ENCODE results near the gene GRID2. TPM values are rescaled to one million over a fixed set of nuclear protein-coding genes. Genes with fewer than 3 reads are reported as not detected.

Gene GRID2
- total and polyA plus RNA-seq, 2 of the 4 experiments (the other 2 are of a cell fraction) = under 0.01 TPM; not detected in 1

DNA sequence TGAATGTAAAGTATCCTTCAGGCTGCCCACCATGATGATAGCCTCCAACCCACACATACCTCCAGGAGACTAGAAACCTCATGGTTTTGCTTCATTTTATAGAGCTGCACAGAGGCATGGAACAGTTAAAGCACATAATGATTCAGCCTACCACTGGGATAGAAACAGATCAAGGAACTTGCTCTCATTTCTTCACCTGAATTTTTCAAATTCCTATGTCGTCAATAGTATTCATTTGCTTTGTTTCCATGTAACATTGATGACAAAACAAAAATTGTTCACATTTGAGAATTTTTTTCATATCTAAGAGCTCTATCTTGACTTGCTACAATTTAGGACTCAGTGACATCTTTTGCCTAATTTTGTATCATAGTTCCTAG lies 1473.3 kb downstream of the GRID2 start:
- ChIA-PET CTCF (no interaction called here), POLR2A (ENCODE audit: unreplicated experiment) (no interaction called here)
- Histone ChIP-seq H3K9ac (ENCODE audit: low read depth, low read length) (no peak overlapping the region), H3K9me3 (ENCODE audit: control insufficient read depth, insufficient read depth, low read length) (no peaks in the 10 kb centered on the region), H3K79me1 (ENCODE audit: low read depth in 1 of 2, low read length in 2 of 2) (no peaks in the 10 kb centered on the region), H2AFZ (replicated peaks; ENCODE audit: low read length, poor library complexity) (no peak overlapping the region), H4K20me1 (ENCODE audit: insufficient read depth, low read length) (no peaks in the 10 kb centered on the region), H2BK5ac (ENCODE audit: low read depth, low read length, poor library complexity, severe bottlenecking) (no peak overlapping the region), H3K4me3 (ENCODE audit: insufficient read depth, low read depth, low read length) (no peak overlapping the region), H3K36me3 (ENCODE audit: control insufficient read depth, insufficient read depth, low read length) (no peaks in the 10 kb centered on the region), H4K91ac (ENCODE audit: insufficient read depth, low read depth, low read length) (no peak overlapping the region), H4K5ac (ENCODE audit: low read depth, low read length) (no peak overlapping the region), H4K8ac (ENCODE audit: low read depth in 2 of 2, low read length in 2 of 2) (no peak overlapping the region), H3K14ac (replicated peaks; ENCODE audit: low read depth, low read length) (no peak overlapping the region), H2BK120ac (ENCODE audit: low read depth, low read length) (no peak overlapping the region), H3K4ac (ENCODE audit: low read depth, low read length) (no peak overlapping the region), H3K23ac (ENCODE audit: low read depth, low read length) (no peak overlapping the region), H2BK15ac (ENCODE audit: low read depth, low read length) (no peak overlapping the region), H3K9me1 (ENCODE audit: insufficient read depth, low read length) (no peaks in the 10 kb centered on the region), H3K18ac (ENCODE audit: low read depth, low read length) (no peak overlapping the region), H2AK9ac (replicated peaks; ENCODE audit: low read depth, low read length, poor library complexity) (no peak overlapping the region), H3K27me3 (ENCODE audit: control insufficient read depth, insufficient read depth, low read length) (no peaks in the 10 kb centered on the region), H3K27ac (ENCODE audit: insufficient read depth, low read length) (no peak overlapping the region), H3K56ac (ENCODE audit: extremely low read depth, insufficient read depth, low read length) (no peak overlapping the region), H3K4me2 (ENCODE audit: low read depth, low read length) (no peak overlapping the region), H2AK5ac (ENCODE audit: low read depth, low read length) (no peak overlapping the region), H2BK20ac (ENCODE audit: low read depth, low read length) (no peak overlapping the region), H3K4me1 (ENCODE audit: control insufficient read depth, insufficient read depth, low read length) (no peaks in the 10 kb centered on the region)
- intact Hi-C loops (cut with micrococcal nuclease) = no loop called here
- BruUV-seq (replicated peaks) = no TSS peak
- WGBS, 2 experiments (ENCODE audit: extremely low coverage in 2 of 2, insufficient read length in 1 of 2) = no CpG with 5 or more reads among the region's 1 CpG
- TF ChIP-seq BHLHE40 (IDR thresholded peaks at IDR 0.05; ENCODE audit: low read depth, low read length) (no peak), ELK1 (IDR thresholded peaks at IDR 0.05; ENCODE audit: borderline replicate concordance, low read depth, low read length) (no peak), RCOR1 (IDR thresholded peaks at IDR 0.05; ENCODE audit: insufficient replicate concordance, low read length) (no peak), MAFK (IDR thresholded peaks at IDR 0.05; ENCODE audit: low read depth, low read length) (no peak), FOS (IDR thresholded peaks at IDR 0.05; ENCODE audit: low read depth, low read length) (no peak)
- DNase-seq (no peak), ATAC-seq (ENCODE audit: low read depth) (no peak)
- dilution Hi-C loops (cut with HindIII; ENCODE audit: low sequenced_read_pairs, unreplicated experiment) = no loop called here
- in situ Hi-C loops (cut with MboI; ENCODE audit: low sequenced_read_pairs) = loop anchor here (25.0 kb wide), 1 partner anchor 1335 kb away; no protein-coding TSS in a partner anchor
